NCI-H2227 (cell line): ENCODE results near the gene XRCC1.
"Not testable (repeated sequence)": the region's sequence is repeated elsewhere in the genome, so short reads cannot be mapped to it uniquely, and the experiment has no call there.

Source experiments
- DNase-seq: peaks from one replicate; lab custom pipeline; 2025; ENCODE audit not compliant: unreplicated experiment; lab: John Stamatoyannopoulos, UW

The XRCC1 gene

GRCh38 chr19:43575156-43575950 lies at the start of gene XRCC1, which contains the start of gene PINLYP:
Gene XRCC1 (minus strand): TSS chr19:43575527. CDS start chr19:43575458, 69 bp downstream.
Gene PINLYP (plus strand): TSS chr19:43575801. CDS start chr19:43577192, 1,391 bp downstream.
- DNase-seq, result peak; percentile 97

GRCh38 chr19:43624933-43625332 lies 49.6 kb upstream of the XRCC1 start:
- DNase-seq, result no peak

- no peak for DNase-seq
These were observed 48.8 kb upstream of the XRCC1 start for GRCh38 chr19:43623889-43624670.

- DNase-seq, result no peak
These were observed 47.6 kb upstream of the XRCC1 start for GRCh38 chr19:43622956-43623355.

- no peak for DNase-seq
These were observed 46.7 kb upstream of the XRCC1 start for GRCh38 chr19:43622070-43622469.

GRCh38 chr19:43620061-43621001 lies 45.0 kb upstream of the XRCC1 start:
- DNase-seq, result no peak

GRCh38 chr19:43619262-43620060 lies 44.1 kb upstream of the XRCC1 start, which contains the start of gene ZNF428:
Gene ZNF428 (minus strand): TSS chr19:43619629. CDS start chr19:43614304, 5,325 bp downstream.
- DNase-seq, result peak; percentile 92

GRCh38 chr19:43618921-43619261 lies 43.6 kb upstream of the XRCC1 start:
- peak; percentile 79 for DNase-seq

- DNase-seq, result no peak
These were observed 41.6 kb upstream of the XRCC1 start for GRCh38 chr19:43616954-43617353.

- DNase-seq, result no peak
These were observed 41.0 kb upstream of the XRCC1 start for GRCh38 chr19:43616306-43616705.

GRCh38 chr19:43612374-43612773 lies 37.0 kb upstream of the XRCC1 start:
- DNase-seq, result no peak

- DNase-seq, result no peak
These were observed 36.5 kb upstream of the XRCC1 start, which contains the start of gene SRRM5 for GRCh38 chr19:43611788-43612187. Gene SRRM5 (plus strand): TSS chr19:43612088. CDS start chr19:43612122, 34 bp downstream.

GRCh38 chr19:43610493-43610892 lies 35.2 kb upstream of the XRCC1 start:
- no peak for DNase-seq

- DNase-seq, result no peak
These were observed 34.5 kb upstream of the XRCC1 start for GRCh38 chr19:43609872-43610271.

GRCh38 chr19:43607238-43608205 lies 32.2 kb upstream of the XRCC1 start:
- no peak for DNase-seq

- DNase-seq, result no peak
These were observed 31.4 kb upstream of the XRCC1 start for GRCh38 chr19:43606569-43607229.

GRCh38 chr19:43605875-43606568 lies 30.7 kb upstream of the XRCC1 start:
- peak; percentile 30 for DNase-seq

GRCh38 chr19:43600326-43600725 lies 25.0 kb upstream of the XRCC1 start:
- not testable (repeated sequence) for DNase-seq
